ENCODE data around the gene HHATL.

Gene HHATL

GRCh38 chr3:42728056-42728455, 25.5 kb upstream of the HHATL start:
- TF ChIP-seq YY1 (IDR thresholded peaks at IDR 0.05; ENCODE audit: low read depth) (no peak), TAF1 (IDR thresholded peaks at IDR 0.05; ENCODE audit: low read depth) (no peak), TEAD4 (IDR thresholded peaks at IDR 0.05) (no peak), EP300 (IDR thresholded peaks at IDR 0.05; ENCODE audit: borderline replicate concordance) (no peak), ZBTB7A (IDR thresholded peaks at IDR 0.05; ENCODE audit: low read depth) (no peak), MAX (IDR thresholded peaks at IDR 0.05) (no peak), FOXM1 (IDR thresholded peaks at IDR 0.05; ENCODE audit: borderline replicate concordance, low read depth) (no peak), RAD21 (IDR thresholded peaks at IDR 0.05; ENCODE audit: low read depth) (no peak), NFIC (IDR thresholded peaks at IDR 0.05) (no peak), USF1 (IDR thresholded peaks at IDR 0.05) (no peak), CEBPB (IDR thresholded peaks at IDR 0.05) (no peak), TCF12 (IDR thresholded peaks at IDR 0.05; ENCODE audit: low read depth) (no peak), CREB1 (IDR thresholded peaks at IDR 0.05; ENCODE audit: low read depth) (no peak), EGR1 (IDR thresholded peaks at IDR 0.05) (no peak), REST (IDR thresholded peaks at IDR 0.05; ENCODE audit: low read depth) (no peak)

- TF ChIP-seq REST (IDR thresholded peaks at IDR 0.05; ENCODE audit: low read depth) (no peak), RAD21 (IDR thresholded peaks at IDR 0.05; ENCODE audit: low read depth) (no peak), CEBPB (IDR thresholded peaks at IDR 0.05) (no peak)
These were observed 22.9 kb upstream of the HHATL start for GRCh38 chr3:42725454-42725853.

- TF ChIP-seq MAX (IDR thresholded peaks at IDR 0.05) (no peak), FOXM1 (IDR thresholded peaks at IDR 0.05; ENCODE audit: borderline replicate concordance, low read depth) (no peak), ZBTB7A (IDR thresholded peaks at IDR 0.05; ENCODE audit: low read depth) (no peak), YY1 (IDR thresholded peaks at IDR 0.05; ENCODE audit: low read depth) (no peak), EGR1 (IDR thresholded peaks at IDR 0.05) (no peak), CREB1 (IDR thresholded peaks at IDR 0.05; ENCODE audit: low read depth) (no peak), TCF12 (IDR thresholded peaks at IDR 0.05; ENCODE audit: low read depth) (no peak)
These were observed 20.6 kb upstream of the HHATL start for GRCh38 chr3:42723219-42723618.

GRCh38 chr3:42721690-42722089, 19.1 kb upstream of the HHATL start:
- TF ChIP-seq EP300 (IDR thresholded peaks at IDR 0.05; ENCODE audit: borderline replicate concordance): no peak

- TF ChIP-seq EP300 (IDR thresholded peaks at IDR 0.05; ENCODE audit: borderline replicate concordance): no peak
- TF ChIP-seq TEAD4 (IDR thresholded peaks at IDR 0.05): no peak
- TF ChIP-seq CEBPB (IDR thresholded peaks at IDR 0.05): no peak
- no peak for TF ChIP-seq ZBTB7A (IDR thresholded peaks at IDR 0.05; ENCODE audit: low read depth)
- no peak for TF ChIP-seq FOXM1 (IDR thresholded peaks at IDR 0.05; ENCODE audit: borderline replicate concordance, low read depth)
- TF ChIP-seq TCF12 (IDR thresholded peaks at IDR 0.05; ENCODE audit: low read depth): no peak
- TF ChIP-seq MAX (IDR thresholded peaks at IDR 0.05): no peak
- TF ChIP-seq TAF1 (IDR thresholded peaks at IDR 0.05; ENCODE audit: low read depth): no peak
- TF ChIP-seq REST (IDR thresholded peaks at IDR 0.05; ENCODE audit: low read depth): no peak
- TF ChIP-seq NFIC (IDR thresholded peaks at IDR 0.05): no peak
- TF ChIP-seq USF1 (IDR thresholded peaks at IDR 0.05): no peak
- no peak for TF ChIP-seq YY1 (IDR thresholded peaks at IDR 0.05; ENCODE audit: low read depth)
These were observed 17.5 kb upstream of the HHATL start for GRCh38 chr3:42720126-42720525.

Data from Ishikawa (cell line).